IMR-90 (cell line): ENCODE measurements around the gene EPHA10.
"Not testable (repeated sequence)": the region's sequence is repeated elsewhere in the genome, so short reads cannot be mapped to it uniquely, and the experiment has no call there.

ENCODE experiments used
- CEBPB ChIP-seq: IDR thresholded peaks from 2 replicates; pipeline ENCODE4 v1.6.1; 2012; ENCODE audit warnings: low read depth, low read length, improper control_type of control experiment
- FOS ChIP-seq: fragments of 150-350 bp; IDR thresholded peaks from 2 replicates; pipeline ENCODE4 v1.6.1; 2016; ENCODE audit warnings: low read depth, low read length
- MAFK ChIP-seq: IDR thresholded peaks from 2 replicates; pipeline ENCODE4 v1.6.1; 2012; ENCODE audit warnings: low read depth, low read length, improper control_type of control experiment
- MAZ ChIP-seq: IDR thresholded peaks from 2 replicates; pipeline ENCODE4 v1.6.1; 2012; ENCODE audit warnings: low read depth, mild to moderate bottlenecking, low read length, improper control_type of control experiment, moderate library complexity, borderline replicate concordance
- MXI1 ChIP-seq: IDR thresholded peaks from 2 replicates; pipeline ENCODE4 v1.6.1; 2012; ENCODE audit warnings: low read depth, mild to moderate bottlenecking, low read length, moderate library complexity, borderline replicate concordance
- POLR2A ChIP-seq: IDR thresholded peaks from 2 replicates; pipeline ENCODE4 v1.6.1; 2012; ENCODE audit warnings: mild to moderate bottlenecking, low read depth, low read length
- RAD21 ChIP-seq: IDR thresholded peaks from 2 replicates; pipeline ENCODE4 v1.6.1; 2012; ENCODE audit warnings: low read length, improper control_type of control experiment
- RCOR1 ChIP-seq: IDR thresholded peaks from 2 replicates; pipeline ENCODE4 v1.6.1; 2012; ENCODE audit warnings: mild to moderate bottlenecking, low read length, improper control_type of control experiment; ENCODE audit not compliant: insufficient replicate concordance
- RFX5 ChIP-seq: IDR thresholded peaks from 2 replicates; pipeline ENCODE4 v1.8.0; 2012; ENCODE audit warnings: low read depth, mild to moderate bottlenecking, low read length, moderate library complexity
- USF2 ChIP-seq: fragments of 150-350 bp; IDR thresholded peaks from 2 replicates; pipeline ENCODE4 v1.6.1; 2017; ENCODE audit warnings: mild to moderate bottlenecking, antibody characterized with exemption, low read length, low read depth
- TF ChIP-seq, protein P1 (sequence below): conservative IDR thresholded peaks from 2 replicates; pipeline ENCODE4 v1.5.1; 2012; ENCODE audit warnings: mild to moderate bottlenecking, low read depth, low read length, improper control_type of control experiment

DNA sequence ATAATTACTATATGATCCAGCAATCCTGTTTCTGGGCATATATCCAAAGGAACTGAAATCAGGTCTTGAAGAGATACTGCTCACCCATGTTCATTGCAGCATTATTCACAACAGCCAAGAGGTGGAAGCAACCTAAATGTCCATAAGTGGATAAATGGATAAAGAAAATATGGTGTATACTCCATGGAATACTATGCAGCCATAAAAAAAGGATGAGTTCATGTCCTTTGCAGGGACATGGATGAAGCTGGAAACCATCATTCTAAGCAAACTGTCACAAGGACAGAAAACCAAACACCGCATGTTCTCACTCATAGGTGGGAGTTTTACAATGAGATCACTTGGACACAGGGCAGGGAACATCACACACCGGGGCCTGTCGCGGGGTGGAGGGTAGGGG, 26.3 kb downstream of the EPHA10 start:
- TF ChIP-seq, protein P1, sequence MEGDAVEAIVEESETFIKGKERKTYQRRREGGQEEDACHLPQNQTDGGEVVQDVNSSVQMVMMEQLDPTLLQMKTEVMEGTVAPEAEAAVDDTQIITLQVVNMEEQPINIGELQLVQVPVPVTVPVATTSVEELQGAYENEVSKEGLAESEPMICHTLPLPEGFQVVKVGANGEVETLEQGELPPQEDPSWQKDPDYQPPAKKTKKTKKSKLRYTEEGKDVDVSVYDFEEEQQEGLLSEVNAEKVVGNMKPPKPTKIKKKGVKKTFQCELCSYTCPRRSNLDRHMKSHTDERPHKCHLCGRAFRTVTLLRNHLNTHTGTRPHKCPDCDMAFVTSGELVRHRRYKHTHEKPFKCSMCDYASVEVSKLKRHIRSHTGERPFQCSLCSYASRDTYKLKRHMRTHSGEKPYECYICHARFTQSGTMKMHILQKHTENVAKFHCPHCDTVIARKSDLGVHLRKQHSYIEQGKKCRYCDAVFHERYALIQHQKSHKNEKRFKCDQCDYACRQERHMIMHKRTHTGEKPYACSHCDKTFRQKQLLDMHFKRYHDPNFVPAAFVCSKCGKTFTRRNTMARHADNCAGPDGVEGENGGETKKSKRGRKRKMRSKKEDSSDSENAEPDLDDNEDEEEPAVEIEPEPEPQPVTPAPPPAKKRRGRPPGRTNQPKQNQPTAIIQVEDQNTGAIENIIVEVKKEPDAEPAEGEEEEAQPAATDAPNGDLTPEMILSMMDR: not testable (repeated sequence)
- TF ChIP-seq RCOR1, FOS, MAFK, POLR2A, MAZ, CEBPB, RAD21, MXI1, USF2, RFX5: not testable (repeated sequence)
